ENCODE data around the gene SLC1A2. TPM values are rescaled to one million over a fixed set of nuclear protein-coding genes. Genes with fewer than 3 reads are reported as not detected.

Gene SLC1A2
- total and polyA plus RNA-seq, 7 experiments from 2014 or later = 0.13 to 0.69 (median 0.24) TPM; not detected in 4

GRCh38 chr11:35246745-35247144, 172.6 kb downstream of the SLC1A2 start:
- H3K27me3 Mint-ChIP-seq = peaks cover 0 to 4% (median 0%) of the 10 kb centered on the region in 5 donors
- no peaks in the 10 kb centered on the region for H3K36me3 ChIP-seq (ENCODE audit: control insufficient read depth in 2 of 3, insufficient read depth in 3 of 3, low read length in 3 of 3)
- peaks cover 0 to 9% (median 6%) of the 10 kb centered on the region in 3 experiments for H3K9me3 ChIP-seq (ENCODE audit: control insufficient read depth in 2 of 3, low read length in 3 of 3)
- no peaks in the 10 kb centered on the region for H3K27me3 ChIP-seq (ENCODE audit: control insufficient read depth in 2 of 2, insufficient read depth in 2 of 2, low read length in 2 of 2)
- no peak for ATAC-seq
- intact Hi-C loops (cut with micrococcal nuclease) = loop anchor here in 1 of 2 donors (1.0 to 2.0 kb wide), 3 partner anchors 10 to 80 kb away; no protein-coding TSS in a partner anchor
- ChIA-PET CTCF (interaction anchor here (1.0 to 2.3 kb wide), 7 partner anchors 9 to 320 kb away, joined by 3 to 8 read pairs (median 6); no protein-coding TSS in a partner anchor), POLR2A (interaction anchor here (0.7 to 2.8 kb wide), 18 partner anchors 9 to 108 kb away, joined by 3 to 12 read pairs (median 5); partner anchors contain the start of gene CD44)
- DNase-seq = no peak
- no peak overlapping the region for H3K4me3 ChIP-seq (ENCODE audit: low read length)
- H3K36me3 Mint-ChIP-seq = peaks cover 0 to 15% (median 6%) of the 10 kb centered on the region in 5 donors
- peak overlapping the region; percentile 75 for H3K27ac ChIP-seq (ENCODE audit: low read depth, low read length)
- peak overlapping the region; percentile 40 to 100 (median 99) for H3K27ac Mint-ChIP-seq
- H3K4me1 Mint-ChIP-seq = peaks cover 24 to 92% (median 69%) of the 10 kb centered on the region in 7 donors
- peaks cover 58 to 63% of the 10 kb centered on the region in 2 donors for H3K4me1 ChIP-seq (ENCODE audit: control insufficient read depth in 2 of 2, insufficient read depth in 2 of 2, low read length in 2 of 2)
- peaks cover 0 to 31% (median 12%) of the 10 kb centered on the region in 11 donors for H3K9me3 Mint-ChIP-seq
- peak overlapping the region in 5 of 10 donors; percentile 14 to 81 (median 70) for H3K4me3 Mint-ChIP-seq

GRCh38 chr11:35245786-35246185, 173.6 kb downstream of the SLC1A2 start:
- intact Hi-C loops (cut with micrococcal nuclease) = loop anchor here in 1 of 2 donors (2.0 kb wide), 1 partner anchor 59 kb away; no protein-coding TSS in a partner anchor
- H3K27me3 ChIP-seq (ENCODE audit: control insufficient read depth in 2 of 2, insufficient read depth in 2 of 2, low read length in 2 of 2) = no peaks in the 10 kb centered on the region
- Mint-ChIP-seq H3K4me1 (peaks cover 29 to 93% (median 76%) of the 10 kb centered on the region in 7 donors), H3K27me3 (peaks cover 0 to 3% (median 0%) of the 10 kb centered on the region in 5 donors), H3K27ac (peak overlapping the region in 8 of 9 donors; percentile 91 to 100 (median 99)), H3K36me3 (peaks cover 0 to 17% (median 6%) of the 10 kb centered on the region in 5 donors), H3K9me3 (peaks cover 5 to 31% (median 12%) of the 10 kb centered on the region in 11 donors), H3K4me3 (peak overlapping the region in 3 of 10 donors; percentile 16 to 75 (median 44))
- ChIA-PET CTCF (interaction anchor here (0.7 to 2.3 kb wide), 6 partner anchors 11 to 146 kb away, joined by 3 to 8 read pairs (median 4); no protein-coding TSS in a partner anchor), POLR2A (interaction anchor here (0.5 to 2.8 kb wide), 10 partner anchors 8 to 106 kb away, joined by 3 to 16 read pairs (median 5); partner anchors contain the start of gene CD44)
- ATAC-seq (no peak), DNase-seq (no peak)
- no peak overlapping the region for H3K4me3 ChIP-seq (ENCODE audit: low read length)
- peak overlapping the region; percentile 75 for H3K27ac ChIP-seq (ENCODE audit: low read depth, low read length)
- no peaks in the 10 kb centered on the region for H3K36me3 ChIP-seq (ENCODE audit: control insufficient read depth in 2 of 3, insufficient read depth in 3 of 3, low read length in 3 of 3)
- H3K4me1 ChIP-seq (ENCODE audit: control insufficient read depth in 2 of 2, insufficient read depth in 2 of 2, low read length in 2 of 2) = peaks cover 58 to 63% of the 10 kb centered on the region in 2 donors
- H3K9me3 ChIP-seq (ENCODE audit: control insufficient read depth in 2 of 3, low read length in 3 of 3) = peaks cover 0 to 9% (median 6%) of the 10 kb centered on the region in 3 experiments

DNA sequence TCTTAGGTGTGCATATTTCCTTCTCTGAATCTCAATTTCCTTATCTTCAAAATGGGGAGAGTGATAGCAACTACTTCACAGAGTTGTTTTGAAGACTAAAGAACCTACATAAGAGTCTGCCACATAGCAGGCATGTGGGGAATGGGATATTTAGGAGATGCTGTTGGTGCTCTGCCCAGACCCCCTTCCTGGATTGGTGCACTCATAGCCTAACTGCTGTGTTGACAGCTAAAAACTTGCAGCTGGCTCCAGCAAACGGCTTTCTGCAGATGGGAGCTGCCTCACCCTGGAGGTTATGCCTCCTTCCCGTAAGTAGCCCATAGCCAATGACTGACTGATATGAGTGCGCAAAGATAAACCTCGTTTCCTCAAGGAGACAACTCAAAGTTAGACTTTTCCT, 174.3 kb downstream of the SLC1A2 start:
- peaks cover 0 to 9% (median 6%) of the 10 kb centered on the region in 3 experiments for H3K9me3 ChIP-seq (ENCODE audit: control insufficient read depth in 2 of 3, low read length in 3 of 3)
- H3K36me3 Mint-ChIP-seq = peaks cover 0 to 13% (median 6%) of the 10 kb centered on the region in 5 donors
- peak overlapping the region in 8 of 9 donors; percentile 77 to 100 (median 92) for H3K27ac Mint-ChIP-seq
- intact Hi-C loops (cut with micrococcal nuclease) = no loop called here
- H3K9me3 Mint-ChIP-seq = peaks cover 5 to 27% (median 11%) of the 10 kb centered on the region in 11 donors
- H3K4me3 Mint-ChIP-seq = peak overlapping the region in 1 of 10 donors; percentile 75
- no peak overlapping the region for H3K27ac ChIP-seq (ENCODE audit: low read depth, low read length)
- CTCF ChIA-PET = interaction anchor here (0.7 to 2.3 kb wide), 5 partner anchors 11 to 147 kb away, joined by 3 to 8 read pairs (median 5); no protein-coding TSS in a partner anchor
- ATAC-seq = no peak
- POLR2A ChIA-PET = interaction anchor here (1.1 to 2.8 kb wide), 5 partner anchors 7 to 105 kb away, joined by 3 to 16 read pairs (median 8); partner anchors contain the start of gene CD44
- H3K4me3 ChIP-seq (ENCODE audit: low read length) = no peak overlapping the region
- H3K4me1 Mint-ChIP-seq = peaks cover 29 to 92% (median 80%) of the 10 kb centered on the region in 7 donors
- no peaks in the 10 kb centered on the region for H3K27me3 ChIP-seq (ENCODE audit: control insufficient read depth in 2 of 2, insufficient read depth in 2 of 2, low read length in 2 of 2)
- H3K36me3 ChIP-seq (ENCODE audit: control insufficient read depth in 2 of 3, insufficient read depth in 3 of 3, low read length in 3 of 3) = no peaks in the 10 kb centered on the region
- no peak for DNase-seq
- peaks cover 0 to 4% (median 0%) of the 10 kb centered on the region in 5 donors for H3K27me3 Mint-ChIP-seq
- peaks cover 58 to 63% of the 10 kb centered on the region in 2 donors for H3K4me1 ChIP-seq (ENCODE audit: control insufficient read depth in 2 of 2, insufficient read depth in 2 of 2, low read length in 2 of 2)

DNA sequence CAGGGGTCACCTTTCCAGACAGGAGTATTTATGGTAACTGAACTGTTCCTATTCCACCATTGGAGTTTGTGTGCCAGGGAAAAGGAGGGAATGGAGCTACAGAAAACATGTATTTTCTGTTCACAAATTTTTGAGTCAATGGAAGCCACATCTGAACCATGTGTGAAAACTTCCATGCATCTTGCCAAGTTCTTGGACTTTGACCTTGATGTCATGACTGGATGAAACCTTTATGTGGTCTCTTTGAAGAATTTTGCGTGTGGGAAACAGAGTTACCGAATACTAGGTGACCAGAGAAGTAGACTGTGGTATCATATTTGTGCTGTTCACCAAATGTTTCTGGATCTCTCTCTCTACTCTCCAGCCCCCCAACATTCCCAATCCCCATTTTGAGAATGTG, 175.6 kb downstream of the SLC1A2 start:
- Histone ChIP-seq H3K4me3 (ENCODE audit: low read length) (no peak overlapping the region), H3K27ac (ENCODE audit: low read depth, low read length) (no peak overlapping the region), H3K4me1 (ENCODE audit: control insufficient read depth in 2 of 2, insufficient read depth in 2 of 2, low read length in 2 of 2) (peaks cover 55 to 63% of the 10 kb centered on the region in 2 donors), H3K27me3 (ENCODE audit: control insufficient read depth in 2 of 2, insufficient read depth in 2 of 2, low read length in 2 of 2) (no peaks in the 10 kb centered on the region), H3K36me3 (ENCODE audit: control insufficient read depth in 2 of 3, insufficient read depth in 3 of 3, low read length in 3 of 3) (no peaks in the 10 kb centered on the region), H3K9me3 (ENCODE audit: control insufficient read depth in 2 of 3, low read length in 3 of 3) (peaks cover 0 to 7% (median 5%) of the 10 kb centered on the region in 3 experiments)
- ATAC-seq = no peak
- CTCF ChIA-PET = no interaction called here
- Mint-ChIP-seq H3K27me3 (peaks cover 0 to 8% (median 0%) of the 10 kb centered on the region in 5 donors), H3K4me3 (peak overlapping the region in 2 of 10 donors; percentile 54 to 75), H3K9me3 (peaks cover 0 to 15% (median 7%) of the 10 kb centered on the region in 11 donors), H3K27ac (peak overlapping the region in 7 of 9 donors; percentile 80 to 100 (median 92)), H3K36me3 (peaks cover 0 to 10% (median 4%) of the 10 kb centered on the region in 5 donors), H3K4me1 (peaks cover 35 to 91% (median 79%) of the 10 kb centered on the region in 7 donors)
- no peak for DNase-seq
- intact Hi-C loops (cut with micrococcal nuclease) = loop anchor here (2.0 to 5.0 kb wide), 2 partner anchors 13 to 44 kb away; no protein-coding TSS in a partner anchor
- POLR2A ChIA-PET = interaction anchor here (0.6 to 1.7 kb wide), 3 partner anchors 12 to 144 kb away, joined by 3 to 11 read pairs (median 5); no protein-coding TSS in a partner anchor

DNA sequence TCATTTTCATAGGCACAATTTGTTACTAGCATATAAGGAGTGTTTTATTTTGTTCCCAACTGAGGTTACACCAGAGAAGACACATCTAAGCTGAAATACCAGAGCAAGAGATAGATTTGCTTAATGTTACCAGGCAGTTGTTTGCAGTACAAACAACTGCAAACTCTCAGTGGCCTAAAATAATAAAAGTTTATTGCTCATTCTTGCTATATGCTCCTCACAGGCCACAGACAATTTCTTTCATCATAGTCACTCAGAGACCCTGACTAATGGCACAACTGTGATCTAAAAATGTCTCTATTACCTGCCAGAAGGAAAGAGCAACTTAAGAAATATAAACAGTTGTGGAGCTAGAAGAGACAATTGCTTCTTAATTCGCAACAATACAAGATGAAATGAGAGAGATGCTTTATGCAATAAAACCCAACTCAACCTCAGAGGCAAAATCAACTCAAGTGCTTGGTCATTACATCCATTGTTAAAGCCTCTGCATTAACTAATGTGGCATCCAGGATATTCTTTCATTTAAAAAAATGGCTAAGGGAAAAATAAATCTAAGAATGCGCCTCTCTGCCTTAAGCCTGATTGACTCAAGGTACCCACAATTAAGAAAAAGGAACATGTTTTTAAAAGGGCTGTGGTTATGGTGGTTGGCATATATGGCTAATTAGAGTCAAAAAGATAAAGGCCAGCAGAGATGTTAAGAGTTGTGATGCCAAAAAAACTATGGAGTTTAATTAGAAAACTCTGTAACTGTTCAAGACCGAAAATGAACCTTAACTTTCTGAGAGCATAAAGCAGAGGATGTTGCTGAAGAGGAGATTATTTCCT, 176.7 kb downstream of the SLC1A2 start:
- POLR2A ChIA-PET = interaction anchor here (0.8 to 1.1 kb wide), 5 partner anchors 8 to 65 kb away, joined by 3 to 5 read pairs (median 3); no protein-coding TSS in a partner anchor
- no peaks in the 10 kb centered on the region for H3K9me3 ChIP-seq (ENCODE audit: control insufficient read depth in 2 of 3, low read length in 3 of 3)
- ATAC-seq = no peak
- peak in 5 of 9 donors; percentile 23 to 44 (median 36) for DNase-seq
- Mint-ChIP-seq H3K36me3 (peaks cover 0 to 9% (median 4%) of the 10 kb centered on the region in 5 donors), H3K27me3 (peaks cover 0 to 9% (median 0%) of the 10 kb centered on the region in 5 donors), H3K4me1 (peaks cover 38 to 95% (median 83%) of the 10 kb centered on the region in 7 donors), H3K27ac (peak overlapping the region in 8 of 9 donors; percentile 77 to 99 (median 92)), H3K9me3 (peaks cover 0 to 8% (median 3%) of the 10 kb centered on the region in 11 donors), H3K4me3 (peak overlapping the region in 9 of 10 donors; percentile 21 to 79 (median 70))
- H3K4me1 ChIP-seq (ENCODE audit: control insufficient read depth in 2 of 2, insufficient read depth in 2 of 2, low read length in 2 of 2) = peaks cover 48 to 60% of the 10 kb centered on the region in 2 donors
- peak overlapping the region; percentile 31 for H3K27ac ChIP-seq (ENCODE audit: low read depth, low read length)
- intact Hi-C loops (cut with micrococcal nuclease) = loop anchor here (2.0 to 5.0 kb wide), 2 partner anchors 14 to 45 kb away; no protein-coding TSS in a partner anchor
- no peaks in the 10 kb centered on the region for H3K36me3 ChIP-seq (ENCODE audit: control insufficient read depth in 2 of 3, insufficient read depth in 3 of 3, low read length in 3 of 3)
- CTCF ChIA-PET = interaction anchor here (0.6 to 1.1 kb wide), 2 partner anchors 9 to 997 kb away, joined by 3 to 4 read pairs; no protein-coding TSS in a partner anchor
- H3K4me3 ChIP-seq (ENCODE audit: low read length) = no peak overlapping the region
- no peaks in the 10 kb centered on the region for H3K27me3 ChIP-seq (ENCODE audit: control insufficient read depth in 2 of 2, insufficient read depth in 2 of 2, low read length in 2 of 2)
